ENCODE results near the gene LMNTD2. TPM values are rescaled to one million over a fixed set of nuclear protein-coding genes. Genes with fewer than 3 reads are reported as not detected.

Gene LMNTD2
- polyA plus RNA-seq, 2 of the 4 experiments (the other 2 are of a cell fraction) = 2.2 to 3.5 TPM

DNA sequence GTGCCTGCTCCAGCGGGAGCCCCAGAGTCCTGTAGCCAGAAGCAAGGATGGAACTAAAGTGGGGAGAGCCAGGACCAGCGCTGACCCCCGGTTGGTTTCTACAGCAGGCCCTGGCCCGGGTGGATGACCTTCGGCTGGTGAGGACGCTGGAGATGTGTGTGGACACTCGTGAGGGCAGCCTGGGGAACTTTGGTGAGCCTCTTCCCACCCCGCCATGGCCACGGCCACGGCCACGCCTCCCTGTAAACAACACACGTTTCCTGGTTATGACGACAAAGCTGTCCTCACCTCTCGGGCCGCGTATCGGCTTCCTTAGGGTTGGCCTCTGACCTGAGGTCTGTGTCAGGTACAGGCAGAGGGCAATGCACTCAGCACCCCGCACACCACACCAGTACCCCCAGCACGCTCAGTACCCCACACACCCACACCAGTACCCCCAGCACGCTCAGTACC is 19.1 kb downstream of the LMNTD2 start (continued):
- TF ChIP-seq, protein P1, sequence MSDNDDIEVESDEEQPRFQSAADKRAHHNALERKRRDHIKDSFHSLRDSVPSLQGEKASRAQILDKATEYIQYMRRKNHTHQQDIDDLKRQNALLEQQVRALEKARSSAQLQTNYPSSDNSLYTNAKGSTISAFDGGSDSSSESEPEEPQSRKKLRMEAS (IDR thresholded peaks at IDR 0.05) = no peak
- no peak for TF ChIP-seq FOXS1 (CRISPR knock-in tag; IDR thresholded peaks at IDR 0.05)
- no peak for TF ChIP-seq RAD21 (conservative IDR thresholded peaks at IDR 0.05 in 1 of 2, IDR thresholded peaks at IDR 0.05 in 1 of 2)
- TF ChIP-seq, protein P2, sequence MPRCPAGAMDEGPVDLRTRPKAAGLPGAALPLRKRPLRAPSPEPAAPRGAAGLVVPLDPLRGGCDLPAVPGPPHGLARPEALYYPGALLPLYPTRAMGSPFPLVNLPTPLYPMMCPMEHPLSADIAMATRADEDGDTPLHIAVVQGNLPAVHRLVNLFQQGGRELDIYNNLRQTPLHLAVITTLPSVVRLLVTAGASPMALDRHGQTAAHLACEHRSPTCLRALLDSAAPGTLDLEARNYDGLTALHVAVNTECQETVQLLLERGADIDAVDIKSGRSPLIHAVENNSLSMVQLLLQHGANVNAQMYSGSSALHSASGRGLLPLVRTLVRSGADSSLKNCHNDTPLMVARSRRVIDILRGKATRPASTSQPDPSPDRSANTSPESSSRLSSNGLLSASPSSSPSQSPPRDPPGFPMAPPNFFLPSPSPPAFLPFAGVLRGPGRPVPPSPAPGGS (IDR thresholded peaks at IDR 0.05) = no peak
- no peak for TF ChIP-seq GATA3 (IDR thresholded peaks at IDR 0.05; ENCODE audit: borderline replicate concordance)

DNA sequence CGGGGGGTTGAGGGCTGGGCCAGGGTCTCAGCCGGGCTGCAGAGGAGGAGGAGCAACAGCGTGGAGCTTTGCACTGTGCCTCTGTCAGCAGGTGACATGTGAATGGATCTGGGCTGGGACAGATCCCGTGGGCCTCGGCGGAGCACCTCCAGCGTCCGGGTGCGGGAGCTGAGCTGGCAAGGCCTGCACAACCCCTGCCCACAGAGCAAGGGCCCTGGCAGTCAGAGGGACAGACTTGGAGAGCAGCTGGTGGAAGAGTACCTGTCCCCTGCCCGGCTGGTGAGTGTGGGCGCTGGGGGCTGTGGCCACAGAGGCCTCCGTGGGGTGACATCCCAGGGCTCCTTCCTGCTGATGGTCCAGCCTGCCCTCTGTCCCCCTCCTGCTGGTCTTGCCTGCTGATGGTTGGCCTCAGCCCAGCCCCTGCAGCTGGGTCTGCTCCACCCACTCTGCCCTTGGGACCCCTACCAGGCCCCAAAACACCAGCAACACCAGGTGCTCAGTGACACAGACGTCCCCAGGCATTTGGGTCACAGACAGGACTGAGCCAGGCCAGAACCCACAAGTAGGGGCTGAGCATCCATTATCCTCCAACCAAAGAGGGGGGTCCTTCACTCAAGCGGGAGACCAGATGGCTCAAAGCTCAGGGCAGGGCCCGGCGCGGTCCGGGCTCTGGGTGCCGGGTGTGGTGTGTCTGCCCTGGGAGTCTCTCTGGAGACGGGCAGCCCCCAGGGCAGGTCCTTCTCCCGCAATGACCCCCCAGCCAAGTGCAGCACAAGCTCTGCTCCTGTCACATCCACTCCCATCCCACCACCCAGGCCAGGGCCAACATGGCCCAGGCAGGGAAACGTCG is 19.7 kb downstream of the LMNTD2 start:
- FAIRE-seq (no peak), ATAC-seq (no peak), DNase-seq (ENCODE audit: low read depth in 1 of 2, low spot score in 1 of 2) (no peak)
- 83% methylated on average over 15 of the region's 23 CpGs for WGBS (ENCODE audit: missing lambda C conversion rate)
- Histone ChIP-seq H3K4me2 (no peak overlapping the region), H3K27ac (no peak overlapping the region), H3K9me3 (no peaks in the 10 kb centered on the region), H3K4me3 (no peak overlapping the region), H3K4me1 (0 out of 3 replicates have a peak, but pooled peaks cover 3% of the 10 kb centered on the region)
- TF ChIP-seq RAD21 (conservative IDR thresholded peaks at IDR 0.05 in 1 of 2, IDR thresholded peaks at IDR 0.05 in 1 of 2) (no peak), FOSL2 (IDR thresholded peaks at IDR 0.05) (no peak), FOSL2 (CRISPR knock-in tag; IDR thresholded peaks at IDR 0.05) (no peak), RFX5 (IDR thresholded peaks at IDR 0.05) (no peak), JUN (IDR thresholded peaks at IDR 0.05) (no peak)
- ChIA-PET CTCF (interaction anchor here (1.1 to 3.1 kb wide), 3 partner anchors 14 to 23 kb away, joined by 5 to 21 read pairs (median 8); no protein-coding TSS in a partner anchor), POLR2A (no interaction called here)

DNA sequence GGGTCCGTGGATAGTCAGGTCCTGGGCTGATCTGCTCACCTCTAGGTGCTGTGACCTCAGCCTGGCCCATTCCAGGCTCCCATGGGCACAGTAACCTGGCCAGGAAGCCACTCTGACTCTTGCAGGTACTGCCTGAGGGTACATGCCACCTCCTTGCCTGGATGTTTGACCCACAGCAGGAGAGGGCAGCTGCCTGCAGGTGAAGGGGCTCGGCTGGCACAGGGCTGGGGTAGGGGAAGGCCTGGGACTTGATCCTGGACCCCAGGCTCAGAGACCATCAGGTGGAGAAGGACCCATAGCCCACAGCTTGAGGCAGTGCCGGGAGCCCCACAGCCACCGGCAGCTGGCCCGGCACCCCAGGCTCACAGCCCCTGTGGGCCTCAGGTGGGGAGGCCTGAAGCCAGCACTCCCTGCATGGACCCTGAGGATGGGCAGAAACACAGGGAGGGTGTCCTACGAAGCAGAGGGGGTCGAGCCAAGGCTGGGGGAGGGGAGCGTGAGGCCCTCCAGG is 20.5 kb downstream of the LMNTD2 start:
- H3K4me2 ChIP-seq = no peak overlapping the region
- DNase-seq (ENCODE audit: low read depth in 1 of 2, low spot score in 1 of 2) (no peak), ATAC-seq (no peak), FAIRE-seq (no peak)
- no peak overlapping the region for H3K27ac ChIP-seq
- WGBS (ENCODE audit: missing lambda C conversion rate) = 90% methylated on average over 5 of the region's 8 CpGs
- H3K4me3 ChIP-seq = no peak overlapping the region
- ChIA-PET CTCF (interaction anchor here (1.1 to 3.1 kb wide), 3 partner anchors 15 to 22 kb away, joined by 5 to 21 read pairs (median 8); no protein-coding TSS in a partner anchor), POLR2A (no interaction called here)
- H3K4me1 ChIP-seq = 0 out of 3 replicates have a peak, but pooled peaks cover 3% of the 10 kb centered on the region
- H3K9me3 ChIP-seq = no peaks in the 10 kb centered on the region
- TF ChIP-seq CBX8 (IDR thresholded peaks at IDR 0.05) = no peak
- TF ChIP-seq CBX2 (IDR thresholded peaks at IDR 0.05; ENCODE audit: borderline replicate concordance, low read depth) = no peak
- no peak for TF ChIP-seq RCOR1 (IDR thresholded peaks at IDR 0.05; ENCODE audit: low read depth, low read length)
- TF ChIP-seq MAZ (IDR thresholded peaks at IDR 0.05; ENCODE audit: borderline replicate concordance, low read depth, low read length) = no peak
- no peak for TF ChIP-seq FOSL2 (IDR thresholded peaks at IDR 0.05)
- TF ChIP-seq FOSL2 (CRISPR knock-in tag; IDR thresholded peaks at IDR 0.05) = no peak
- no peak for TF ChIP-seq MYC (IDR thresholded peaks at IDR 0.05; ENCODE audit: borderline replicate concordance, low read length)
- TF ChIP-seq, protein P3, sequence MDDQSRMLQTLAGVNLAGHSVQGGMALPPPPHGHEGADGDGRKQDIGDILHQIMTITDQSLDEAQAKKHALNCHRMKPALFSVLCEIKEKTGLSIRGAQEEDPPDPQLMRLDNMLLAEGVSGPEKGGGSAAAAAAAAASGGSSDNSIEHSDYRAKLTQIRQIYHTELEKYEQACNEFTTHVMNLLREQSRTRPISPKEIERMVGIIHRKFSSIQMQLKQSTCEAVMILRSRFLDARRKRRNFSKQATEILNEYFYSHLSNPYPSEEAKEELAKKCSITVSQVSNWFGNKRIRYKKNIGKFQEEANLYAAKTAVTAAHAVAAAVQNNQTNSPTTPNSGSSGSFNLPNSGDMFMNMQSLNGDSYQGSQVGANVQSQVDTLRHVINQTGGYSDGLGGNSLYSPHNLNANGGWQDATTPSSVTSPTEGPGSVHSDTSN (IDR thresholded peaks at IDR 0.05) = no peak

DNA sequence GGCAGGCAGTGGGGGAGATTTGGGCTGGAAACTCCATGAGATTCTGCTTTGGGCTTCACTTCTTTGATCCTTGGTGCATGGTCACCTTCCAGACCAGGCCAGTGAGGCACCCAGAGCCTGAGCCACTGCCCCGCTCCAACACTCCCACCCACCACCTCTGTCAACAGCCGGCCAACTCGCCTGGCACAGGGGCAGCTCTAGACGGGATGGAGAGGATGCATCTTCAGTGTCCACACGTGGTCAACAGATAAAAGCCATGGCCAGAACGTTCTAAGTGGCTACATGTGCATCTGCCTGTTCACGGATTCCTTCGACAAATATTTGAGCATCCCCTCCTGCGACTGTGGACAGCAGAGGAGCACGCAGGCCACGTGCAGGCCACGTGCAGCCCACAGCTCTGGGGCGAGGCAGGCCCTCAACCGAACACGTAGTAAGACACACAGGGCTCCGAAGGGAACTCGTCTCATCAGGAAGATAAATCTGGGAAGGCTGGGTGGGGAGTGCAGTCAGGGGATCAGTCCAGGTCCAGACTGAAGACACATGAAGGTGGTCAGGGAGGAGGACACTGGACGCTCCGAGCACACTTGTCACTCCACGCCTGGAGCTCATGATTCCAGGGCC is 22.0 kb downstream of the LMNTD2 start:
- ATAC-seq (no peak), DNase-seq (ENCODE audit: low read depth in 1 of 2, low spot score in 1 of 2) (no peak), FAIRE-seq (no peak)
- Histone ChIP-seq H3K4me3 (no peak overlapping the region), H3K27ac (no peak overlapping the region), H3K9me3 (no peaks in the 10 kb centered on the region), H3K4me2 (no peak overlapping the region), H3K4me1 (peaks cover 12% of the 10 kb centered on the region)
- ChIA-PET POLR2A (no interaction called here), CTCF (interaction anchor here (0.8 to 3.1 kb wide), 3 partner anchors 16 to 185 kb away, joined by 3 to 21 read pairs (median 3); no protein-coding TSS in a partner anchor)
- 91% methylated on average over 20 of the region's 20 CpGs for WGBS (ENCODE audit: missing lambda C conversion rate)
- TF ChIP-seq ZFP36 (IDR thresholded peaks at IDR 0.05; ENCODE audit: borderline replicate concordance, partially characterized antibody) (no peak), FOSB (CRISPR knock-in tag; IDR thresholded peaks at IDR 0.05) (no peak), POLR2A (IDR thresholded peaks at IDR 0.05; ENCODE audit: low read length) (no peak), MYC (IDR thresholded peaks at IDR 0.05; ENCODE audit: borderline replicate concordance, low read length) (no peak), HOXA7 (CRISPR knock-in tag; IDR thresholded peaks at IDR 0.05) (no peak), NPAS2 (CRISPR knock-in tag; IDR thresholded peaks at IDR 0.05; ENCODE audit: borderline replicate concordance) (no peak), ZC3H11A (IDR thresholded peaks at IDR 0.05) (no peak)
- TF ChIP-seq, protein P4, sequence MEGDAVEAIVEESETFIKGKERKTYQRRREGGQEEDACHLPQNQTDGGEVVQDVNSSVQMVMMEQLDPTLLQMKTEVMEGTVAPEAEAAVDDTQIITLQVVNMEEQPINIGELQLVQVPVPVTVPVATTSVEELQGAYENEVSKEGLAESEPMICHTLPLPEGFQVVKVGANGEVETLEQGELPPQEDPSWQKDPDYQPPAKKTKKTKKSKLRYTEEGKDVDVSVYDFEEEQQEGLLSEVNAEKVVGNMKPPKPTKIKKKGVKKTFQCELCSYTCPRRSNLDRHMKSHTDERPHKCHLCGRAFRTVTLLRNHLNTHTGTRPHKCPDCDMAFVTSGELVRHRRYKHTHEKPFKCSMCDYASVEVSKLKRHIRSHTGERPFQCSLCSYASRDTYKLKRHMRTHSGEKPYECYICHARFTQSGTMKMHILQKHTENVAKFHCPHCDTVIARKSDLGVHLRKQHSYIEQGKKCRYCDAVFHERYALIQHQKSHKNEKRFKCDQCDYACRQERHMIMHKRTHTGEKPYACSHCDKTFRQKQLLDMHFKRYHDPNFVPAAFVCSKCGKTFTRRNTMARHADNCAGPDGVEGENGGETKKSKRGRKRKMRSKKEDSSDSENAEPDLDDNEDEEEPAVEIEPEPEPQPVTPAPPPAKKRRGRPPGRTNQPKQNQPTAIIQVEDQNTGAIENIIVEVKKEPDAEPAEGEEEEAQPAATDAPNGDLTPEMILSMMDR (IDR thresholded peaks at IDR 0.05) = no peak
- TF ChIP-seq, protein P5, sequence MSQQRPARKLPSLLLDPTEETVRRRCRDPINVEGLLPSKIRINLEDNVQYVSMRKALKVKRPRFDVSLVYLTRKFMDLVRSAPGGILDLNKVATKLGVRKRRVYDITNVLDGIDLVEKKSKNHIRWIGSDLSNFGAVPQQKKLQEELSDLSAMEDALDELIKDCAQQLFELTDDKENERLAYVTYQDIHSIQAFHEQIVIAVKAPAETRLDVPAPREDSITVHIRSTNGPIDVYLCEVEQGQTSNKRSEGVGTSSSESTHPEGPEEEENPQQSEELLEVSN (IDR thresholded peaks at IDR 0.05; ENCODE audit: borderline replicate concordance, low read depth) = no peak
- TF ChIP-seq, protein P6, sequence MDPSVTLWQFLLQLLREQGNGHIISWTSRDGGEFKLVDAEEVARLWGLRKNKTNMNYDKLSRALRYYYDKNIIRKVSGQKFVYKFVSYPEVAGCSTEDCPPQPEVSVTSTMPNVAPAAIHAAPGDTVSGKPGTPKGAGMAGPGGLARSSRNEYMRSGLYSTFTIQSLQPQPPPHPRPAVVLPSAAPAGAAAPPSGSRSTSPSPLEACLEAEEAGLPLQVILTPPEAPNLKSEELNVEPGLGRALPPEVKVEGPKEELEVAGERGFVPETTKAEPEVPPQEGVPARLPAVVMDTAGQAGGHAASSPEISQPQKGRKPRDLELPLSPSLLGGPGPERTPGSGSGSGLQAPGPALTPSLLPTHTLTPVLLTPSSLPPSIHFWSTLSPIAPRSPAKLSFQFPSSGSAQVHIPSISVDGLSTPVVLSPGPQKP (IDR thresholded peaks at IDR 0.05; ENCODE audit: low read depth, low read length) = no peak
